MCF 10A (cell line): ENCODE data around the gene JSRP1. TPM values are rescaled to one million over a fixed set of nuclear protein-coding genes. Genes with fewer than 3 reads are reported as not detected.

Source experiments
- BruUV-seq: library from RNA; stranded (reverse); fragments of 400-500 nt; replicated peaks from 2 replicates; lab custom pipeline; 2021; lab: Mats Ljungman, UMichigan
- CTCF ChIA-PET: fragments of 300-600 bp; sonication (Branson Sonifier 250); formaldehyde crosslinking; extraction: SDS; loops from one replicate; lab custom pipeline; 2021; ENCODE audit warnings: antibody characterized with exemption, inconsistent platforms; lab: Yijun Ruan, JAX
- POLR2A ChIA-PET: fragments of 300-600, 350-650 bp; sonication (Branson Sonifier 250); formaldehyde crosslinking; extraction: SDS; loops from one replicate; lab custom pipeline; 2020; ENCODE audit warnings: antibody characterized with exemption, inconsistent platforms; lab: Yijun Ruan, JAX
- DNase-seq: peaks from one replicate; pipeline ENCODE4 v3.0.0-alpha.2; 2018; ENCODE audit not compliant: unreplicated experiment
- H3K27ac Mint-ChIP-seq: one replicate; pipeline ENCODE4 v1.8.0; 2022; ENCODE audit warnings: mild to moderate bottlenecking, low read depth, mixed read lengths; ENCODE audit not compliant: unreplicated experiment
- H3K27me3 Mint-ChIP-seq: one replicate; pipeline ENCODE4 v1.8.0; 2022; ENCODE audit warnings: mixed read lengths; ENCODE audit not compliant: insufficient read depth, unreplicated experiment
- H3K36me3 Mint-ChIP-seq: one replicate; pipeline ENCODE4 v1.8.0; 2022; ENCODE audit warnings: mild to moderate bottlenecking, moderate library complexity, mixed read lengths; ENCODE audit not compliant: insufficient read depth, unreplicated experiment
- H3K4me1 Mint-ChIP-seq: one replicate; pipeline ENCODE4 v1.8.0; 2022; ENCODE audit warnings: mixed read lengths; ENCODE audit not compliant: insufficient read depth, unreplicated experiment
- H3K4me3 Mint-ChIP-seq: one replicate; pipeline ENCODE4 v1.8.0; 2022; ENCODE audit warnings: mild to moderate bottlenecking, moderate library complexity, mixed read lengths; ENCODE audit not compliant: unreplicated experiment
- H3K9me3 Mint-ChIP-seq: one replicate; pipeline ENCODE4 v1.8.0; 2022; ENCODE audit warnings: mixed read lengths; ENCODE audit not compliant: unreplicated experiment
- intact Hi-C: fragments of 100-400 bp; cut with micrococcal nuclease; formaldehyde crosslinking; loops from 2 replicates; pipeline ENCODE4 v1.14.1; 2022
- total RNA-seq: library from RNA; stranded (reverse); gene quantifications from 2 replicates; pipeline ENCODE4 v1.2.3, GENCODE V29; 2022
- TF ChIP-seq, protein P1 (sequence below): fragments of 200-600 bp; IDR thresholded peaks from one replicate; pipeline ENCODE4 v1.8.0; 2022; ENCODE audit warnings: antibody characterized with exemption, mild to moderate bottlenecking; ENCODE audit not compliant: unreplicated experiment

Gene JSRP1
- total RNA-seq, 1 experiment from 2014 or later: 0.37 TPM

DNA sequence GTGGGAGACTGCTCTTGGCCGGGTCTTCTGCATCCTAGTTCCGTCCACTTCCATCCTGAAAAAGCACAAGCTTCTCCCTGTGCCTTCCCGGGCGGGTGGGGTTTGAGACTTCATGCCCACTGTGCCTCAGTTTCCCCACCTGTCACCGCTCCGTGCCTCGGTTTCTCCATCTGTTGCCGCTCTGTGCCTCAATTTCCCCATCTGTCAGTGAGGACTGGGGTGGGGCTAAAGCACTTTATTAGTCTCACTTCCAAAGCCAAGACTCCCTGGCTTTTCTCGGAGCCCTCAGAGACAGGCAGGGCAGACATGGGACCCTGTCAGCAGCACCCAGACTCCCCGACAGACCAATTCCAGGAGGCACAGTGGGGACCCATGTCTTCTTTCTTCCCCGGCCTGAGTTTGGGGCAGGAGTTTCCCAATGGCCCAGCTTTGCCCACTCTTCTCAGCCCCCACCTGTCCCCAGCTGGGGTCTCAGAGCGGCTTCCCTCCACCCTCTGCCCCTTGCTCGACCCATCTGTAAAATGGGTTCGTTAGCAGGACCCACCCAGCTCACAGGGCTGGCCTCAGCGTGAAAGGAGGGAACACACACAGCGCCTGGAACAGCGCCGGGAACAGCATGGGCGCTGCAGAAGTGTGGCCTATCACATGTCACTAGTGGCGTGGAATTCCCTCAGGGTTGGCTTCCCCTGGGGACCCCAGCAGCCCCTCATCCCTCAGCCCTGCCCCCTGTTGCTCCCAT lies 30.4 kb upstream of the JSRP1 start:
- Mint-ChIP-seq H3K4me3 (no peak overlapping the region), H3K9me3 (no peaks in the 10 kb centered on the region), H3K27me3 (peaks cover 20% of the 10 kb centered on the region), H3K27ac (no peak overlapping the region), H3K36me3 (no peaks in the 10 kb centered on the region), H3K4me1 (no peaks in the 10 kb centered on the region)
- ChIA-PET CTCF (interaction anchor here (1.4 kb wide), 1 partner anchor 12 kb away, joined by 3 read pairs; no protein-coding TSS in a partner anchor), POLR2A (interaction anchor here (1.3 to 1.4 kb wide), 2 partner anchors 7 to 48 kb away, joined by 3 to 4 read pairs; no protein-coding TSS in a partner anchor)
- no TSS peak for BruUV-seq
- intact Hi-C loops: no loop called here
- no peak for DNase-seq
- TF ChIP-seq, protein P1, sequence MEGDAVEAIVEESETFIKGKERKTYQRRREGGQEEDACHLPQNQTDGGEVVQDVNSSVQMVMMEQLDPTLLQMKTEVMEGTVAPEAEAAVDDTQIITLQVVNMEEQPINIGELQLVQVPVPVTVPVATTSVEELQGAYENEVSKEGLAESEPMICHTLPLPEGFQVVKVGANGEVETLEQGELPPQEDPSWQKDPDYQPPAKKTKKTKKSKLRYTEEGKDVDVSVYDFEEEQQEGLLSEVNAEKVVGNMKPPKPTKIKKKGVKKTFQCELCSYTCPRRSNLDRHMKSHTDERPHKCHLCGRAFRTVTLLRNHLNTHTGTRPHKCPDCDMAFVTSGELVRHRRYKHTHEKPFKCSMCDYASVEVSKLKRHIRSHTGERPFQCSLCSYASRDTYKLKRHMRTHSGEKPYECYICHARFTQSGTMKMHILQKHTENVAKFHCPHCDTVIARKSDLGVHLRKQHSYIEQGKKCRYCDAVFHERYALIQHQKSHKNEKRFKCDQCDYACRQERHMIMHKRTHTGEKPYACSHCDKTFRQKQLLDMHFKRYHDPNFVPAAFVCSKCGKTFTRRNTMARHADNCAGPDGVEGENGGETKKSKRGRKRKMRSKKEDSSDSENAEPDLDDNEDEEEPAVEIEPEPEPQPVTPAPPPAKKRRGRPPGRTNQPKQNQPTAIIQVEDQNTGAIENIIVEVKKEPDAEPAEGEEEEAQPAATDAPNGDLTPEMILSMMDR: no peak

DNA sequence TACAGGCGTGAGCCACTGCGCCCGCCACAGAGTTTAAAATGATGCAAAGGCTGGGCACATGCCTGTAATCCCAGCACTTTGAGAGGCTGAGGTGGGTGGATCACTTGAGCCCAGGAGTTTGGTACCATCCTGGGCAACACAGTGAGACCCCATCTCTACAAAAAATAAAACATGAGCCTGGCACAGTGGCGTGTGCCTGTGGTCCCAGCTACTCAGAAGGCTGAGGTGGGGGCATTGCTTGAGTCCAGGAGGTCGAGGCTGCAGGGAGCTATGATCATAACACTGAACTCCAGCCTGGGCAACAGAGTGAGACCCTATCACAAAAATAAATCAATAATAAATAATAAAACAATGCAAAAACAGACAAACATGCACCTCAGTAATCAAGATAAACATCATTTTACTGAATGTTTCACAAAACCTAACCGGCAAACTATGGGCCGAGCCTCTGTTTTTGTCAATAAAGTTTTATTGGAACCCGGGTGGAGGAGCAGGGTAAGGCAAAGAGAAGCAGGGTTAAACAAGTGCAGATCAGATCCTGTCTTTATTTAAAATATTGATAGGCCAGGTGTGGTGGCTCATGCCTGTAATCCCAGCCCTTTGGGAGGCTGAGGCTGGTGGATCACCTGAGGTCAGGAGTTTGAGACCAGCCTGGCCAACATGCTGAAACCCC lies 27.8 kb upstream of the JSRP1 start:
- peaks cover 12% of the 10 kb centered on the region for H3K27me3 Mint-ChIP-seq
- ChIA-PET CTCF (interaction anchor here (0.9 to 1.1 kb wide), 2 partner anchors 9 to 330 kb away, joined by 3 read pairs; no protein-coding TSS in a partner anchor), POLR2A (no interaction called here)
- DNase-seq: no peak
- H3K36me3 Mint-ChIP-seq: no peaks in the 10 kb centered on the region
- intact Hi-C loops: no loop called here
- no peaks in the 10 kb centered on the region for H3K9me3 Mint-ChIP-seq
- TF ChIP-seq, protein P1: no peak
- BruUV-seq: no TSS peak
- H3K4me1 Mint-ChIP-seq: no peaks in the 10 kb centered on the region
- H3K4me3 Mint-ChIP-seq: no peak overlapping the region
- no peak overlapping the region for H3K27ac Mint-ChIP-seq

DNA sequence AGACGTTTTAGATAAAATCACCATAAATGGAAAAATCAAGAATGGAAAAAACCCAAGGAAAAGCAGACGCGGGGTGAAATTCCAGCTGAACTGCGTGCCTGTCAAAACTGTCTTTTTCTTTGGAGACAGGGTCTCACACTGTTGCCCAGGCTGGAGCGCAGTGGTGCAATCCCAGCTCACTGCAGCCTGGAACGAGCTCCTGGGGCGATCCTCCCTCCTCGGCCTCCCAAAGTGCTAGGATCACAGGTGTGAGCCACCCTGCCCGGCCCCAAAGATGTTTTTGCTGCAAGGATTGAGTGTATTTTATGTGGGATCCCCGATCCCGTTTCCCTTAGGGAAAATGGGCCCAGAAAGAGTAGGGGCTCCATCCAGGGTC lies 26.6 kb upstream of the JSRP1 start:
- peaks cover 6% of the 10 kb centered on the region for H3K36me3 Mint-ChIP-seq
- no TSS peak for BruUV-seq
- no peaks in the 10 kb centered on the region for H3K4me1 Mint-ChIP-seq
- DNase-seq: no peak
- no peaks in the 10 kb centered on the region for H3K9me3 Mint-ChIP-seq
- H3K27ac Mint-ChIP-seq: no peak overlapping the region
- ChIA-PET POLR2A (no interaction called here), CTCF (interaction anchor here (0.6 to 0.9 kb wide), 3 partner anchors 8 to 167 kb away, joined by 3 to 4 read pairs (median 3); no protein-coding TSS in a partner anchor)
- H3K4me3 Mint-ChIP-seq: no peak overlapping the region
- TF ChIP-seq, protein P1: no peak
- peaks cover under 1% of the 10 kb centered on the region for H3K27me3 Mint-ChIP-seq
- intact Hi-C loops: no loop called here
